GM18907 (cell line): Measurements from ENCODE around the gene NETO2.
"Not testable (repeated sequence)": the region's sequence is repeated elsewhere in the genome, so short reads cannot be mapped to it uniquely, and the experiment has no call there.

ENCODE experiments used
- ATAC-seq: cut with Tn5 transposase; IDR thresholded peaks from one replicate; pipeline ENCODE4 v1.9.1; 2021; ENCODE audit warnings: mild to moderate bottlenecking, moderate library complexity; ENCODE audit not compliant: unreplicated experiment

NETO2 gene

DNA sequence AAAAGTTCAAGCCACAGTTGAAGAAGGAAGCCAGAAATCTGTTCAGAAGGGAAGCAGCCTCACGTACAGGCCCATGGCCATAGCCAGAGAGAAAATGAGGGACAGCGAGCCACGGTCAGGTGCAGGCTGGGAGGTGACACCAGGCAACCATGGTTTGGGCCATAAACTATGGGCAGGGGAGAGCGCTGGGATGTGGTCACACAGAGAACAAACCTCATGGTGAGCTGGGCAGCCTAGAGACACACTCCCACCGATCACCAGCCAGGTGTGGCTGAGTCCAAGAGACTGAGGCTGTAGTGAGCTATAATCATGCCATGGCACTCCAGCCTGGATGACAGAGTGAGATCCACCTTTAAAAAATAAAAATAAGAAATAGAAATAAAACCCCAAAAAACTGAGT, 76.5 kb downstream of the NETO2 start:
- no peak for ATAC-seq

DNA sequence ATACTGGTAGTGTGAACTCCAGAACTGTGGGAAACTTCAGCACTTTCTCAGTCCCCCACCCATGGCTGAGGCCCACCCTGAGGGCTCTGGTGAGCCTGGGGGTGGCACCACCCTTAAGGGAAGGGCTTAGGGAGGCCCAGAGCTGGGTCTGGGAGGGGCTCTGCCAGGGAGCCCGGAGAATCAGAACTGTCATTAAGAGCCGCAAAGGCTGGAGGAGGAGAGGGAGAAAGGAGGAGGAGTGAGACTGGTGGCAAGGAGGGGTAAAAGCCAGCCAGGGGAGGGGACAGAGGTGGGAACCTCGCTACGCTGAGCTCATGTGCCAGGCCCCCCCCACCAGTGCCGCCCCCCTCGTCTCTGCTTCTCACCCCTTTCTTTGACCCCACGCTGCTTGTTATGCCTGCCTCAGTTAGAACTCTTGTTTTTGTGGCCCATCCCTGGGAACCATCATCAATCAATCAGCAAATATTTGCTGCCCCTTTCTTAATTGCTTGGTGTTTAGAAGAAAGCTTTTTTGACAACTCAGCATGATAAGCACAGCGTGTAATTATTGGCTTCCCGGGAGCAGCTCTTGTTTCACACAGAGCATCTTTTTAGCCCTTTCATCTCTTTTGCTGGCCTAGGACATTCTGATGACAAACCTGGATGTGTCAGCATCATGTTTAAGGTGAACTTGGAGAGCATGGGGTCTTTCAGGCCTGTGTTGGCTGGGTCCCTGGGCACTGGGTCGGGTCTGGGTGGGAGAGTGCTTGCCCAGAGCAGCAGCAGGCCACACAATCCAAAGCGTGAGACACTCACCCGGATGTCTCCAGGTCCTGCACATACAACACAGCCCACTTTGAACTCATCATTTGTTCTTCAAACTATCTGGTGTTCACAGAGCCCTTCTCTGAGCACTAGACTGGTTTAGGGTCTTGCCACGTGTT, 77.7 kb downstream of the NETO2 start:
- no peak for ATAC-seq

GRCh38 chr16:47064775-47065174, 79.0 kb downstream of the NETO2 start:
- no peak for ATAC-seq

GRCh38 chr16:47063011-47063724, 80.6 kb downstream of the NETO2 start:
- ATAC-seq = no peak

DNA sequence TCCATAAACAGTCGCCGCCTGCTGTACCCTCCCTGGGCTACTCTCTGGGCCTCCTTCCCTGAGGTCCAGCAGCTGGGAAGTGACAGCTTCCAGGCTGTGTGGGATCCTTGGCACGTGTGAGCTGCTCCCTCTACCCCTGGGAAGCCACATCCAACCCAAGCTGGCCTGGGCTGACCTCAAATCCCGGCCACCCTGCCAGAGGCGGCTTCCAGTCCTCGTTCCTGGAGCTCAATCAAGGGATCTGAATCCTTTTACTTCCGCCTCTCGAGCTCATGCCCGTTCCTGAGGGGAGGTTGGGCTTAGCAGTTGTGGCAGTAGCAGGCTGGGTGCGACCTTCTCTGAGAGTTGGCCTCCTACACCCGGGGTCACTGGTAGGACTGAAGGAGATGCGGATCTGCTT, 82.5 kb downstream of the NETO2 start:
- no peak for ATAC-seq

GRCh38 chr16:47060596-47060995, 83.1 kb downstream of the NETO2 start:
- ATAC-seq = no peak

DNA sequence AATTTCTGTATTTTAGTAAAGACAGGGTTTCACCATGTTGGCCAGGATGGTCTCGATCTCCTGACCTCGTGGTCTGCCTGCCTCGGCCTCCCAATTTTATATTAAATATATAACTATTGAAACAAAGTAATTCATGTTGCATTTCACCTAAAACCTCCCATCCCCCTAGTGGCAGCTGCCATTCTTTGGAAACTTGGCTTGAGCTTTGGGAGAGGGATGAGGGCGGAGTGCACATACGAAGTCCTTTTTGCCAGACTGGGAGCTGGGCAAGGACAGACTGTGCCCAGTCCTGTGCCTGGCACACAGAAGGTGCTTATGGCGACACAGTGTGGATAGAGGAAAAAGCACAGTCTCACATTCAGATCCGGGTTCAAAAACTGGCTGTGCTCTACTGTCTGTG, 83.8 kb downstream of the NETO2 start:
- ATAC-seq = no peak

DNA sequence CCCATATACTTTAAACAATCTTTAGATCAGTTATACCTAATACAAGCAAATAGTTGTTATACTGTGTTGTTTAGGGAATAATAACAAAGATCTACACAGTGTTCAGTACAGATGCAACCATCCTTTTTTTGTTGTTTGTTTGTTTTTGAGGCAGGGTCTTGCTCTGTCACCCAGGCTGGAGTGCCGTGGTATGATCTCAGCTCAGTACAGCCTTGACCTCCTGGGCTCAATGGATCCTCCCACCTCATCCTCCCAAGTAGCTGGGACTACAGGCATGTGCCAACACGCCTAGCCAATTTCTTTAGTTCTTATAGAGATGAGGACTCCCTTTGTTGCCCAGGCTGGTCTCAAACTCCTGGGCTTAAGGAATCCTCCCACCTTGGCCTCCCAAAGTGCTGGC, 84.6 kb downstream of the NETO2 start:
- ATAC-seq = not testable (repeated sequence)

GRCh38 chr16:47058295-47059086, 85.3 kb downstream of the NETO2 start:
- no peak for ATAC-seq

DNA sequence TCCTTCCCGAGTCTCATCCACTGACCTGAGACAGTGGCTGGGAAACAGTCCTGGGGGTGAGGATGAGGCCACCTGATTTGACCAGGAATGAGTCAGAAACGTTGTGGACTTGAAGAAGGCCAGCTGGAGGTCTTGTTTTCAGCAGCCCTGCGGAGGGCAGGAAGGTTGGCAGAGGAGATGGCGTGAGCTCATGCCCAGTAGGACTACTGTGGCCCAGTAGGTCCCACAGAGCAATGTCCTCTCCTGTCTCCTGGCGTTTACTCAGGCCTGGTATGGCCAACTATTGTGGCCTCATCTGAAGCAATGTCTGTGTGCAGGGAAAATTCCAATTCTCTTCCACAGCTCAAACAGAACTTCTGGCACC, 86.1 kb downstream of the NETO2 start:
- no peak for ATAC-seq

GRCh38 chr16:47056688-47057629, 86.8 kb downstream of the NETO2 start:
- no peak for ATAC-seq

DNA sequence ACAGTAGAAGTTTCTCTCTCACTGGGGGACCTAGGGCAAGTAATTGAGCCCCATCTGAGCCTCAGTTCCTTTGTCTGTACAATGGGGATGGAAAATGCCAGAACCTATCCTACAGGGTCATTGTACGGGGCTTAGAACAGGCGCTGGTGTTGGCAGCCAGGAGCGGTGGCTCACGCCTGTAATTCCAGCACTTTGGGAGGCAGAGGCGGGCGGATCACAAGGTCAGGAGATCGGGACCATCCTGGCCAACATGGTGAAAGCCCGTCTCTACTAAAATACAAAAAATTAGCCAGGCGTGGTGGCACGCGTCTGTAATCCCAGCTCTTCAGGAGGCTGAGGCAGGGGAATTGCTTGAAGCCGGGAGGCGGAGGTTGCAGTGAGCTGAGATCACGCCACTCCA, 87.7 kb downstream of the NETO2 start:
- ATAC-seq = not testable (repeated sequence)

DNA sequence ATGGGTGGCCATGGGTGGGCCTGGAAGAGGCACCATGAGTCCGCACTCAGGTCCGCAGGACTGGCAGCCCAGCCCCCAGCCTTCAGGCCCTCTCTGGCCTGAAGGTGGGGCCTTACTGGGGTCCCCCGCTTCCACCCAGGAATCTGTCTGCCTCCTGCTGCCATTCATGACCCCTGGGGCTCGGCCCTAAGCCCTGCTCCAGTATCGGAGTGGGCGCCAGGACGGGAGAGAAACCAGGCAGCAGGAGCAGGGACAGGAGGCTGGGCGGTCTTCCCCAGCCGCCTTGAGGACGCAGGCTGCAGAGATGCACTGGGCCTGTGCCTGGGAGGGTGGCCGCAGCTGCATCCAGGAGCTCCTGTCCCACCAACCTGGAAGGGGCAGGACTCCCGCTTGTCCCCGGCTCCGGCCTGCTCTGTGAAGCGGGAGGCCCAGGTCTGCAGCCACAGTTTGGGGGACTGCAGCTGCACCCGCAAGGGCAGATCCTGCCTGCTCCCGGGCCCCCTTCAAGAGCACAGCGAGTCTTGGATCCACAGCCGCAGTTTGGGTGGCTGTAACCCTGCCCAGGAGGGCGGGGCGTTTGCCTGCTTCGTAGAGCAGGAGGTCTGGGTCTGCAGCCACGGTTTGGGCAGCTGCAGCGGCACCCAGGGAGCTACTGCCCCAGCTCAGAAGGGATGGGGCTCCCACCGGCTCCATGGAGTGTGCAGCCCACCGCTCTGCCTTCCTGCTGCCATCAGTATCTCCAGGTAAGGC, 88.4 kb downstream of the NETO2 start:
- no peak for ATAC-seq

DNA sequence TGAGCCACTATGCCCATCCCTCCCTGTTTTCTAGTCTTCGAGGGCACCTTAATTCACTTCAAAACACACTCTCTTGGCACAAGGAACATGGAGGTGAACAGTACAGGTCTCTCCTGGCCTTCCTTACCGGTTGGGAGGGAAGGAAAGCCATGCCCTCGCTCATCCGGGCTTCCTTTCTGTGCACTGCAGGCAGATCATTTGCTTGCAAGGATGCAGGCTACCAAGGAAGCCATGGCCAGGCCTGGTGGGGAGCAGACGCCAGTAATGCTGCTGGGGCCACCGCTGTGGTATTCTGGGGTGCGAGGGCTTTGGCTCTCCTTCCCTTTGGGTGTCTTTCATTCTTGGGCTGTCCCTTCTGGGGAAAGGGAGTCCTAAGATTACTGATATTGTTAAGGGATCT, 89.4 kb downstream of the NETO2 start:
- ATAC-seq = no peak

GRCh38 chr16:47053895-47054294, 89.8 kb downstream of the NETO2 start:
- ATAC-seq = no peak

DNA sequence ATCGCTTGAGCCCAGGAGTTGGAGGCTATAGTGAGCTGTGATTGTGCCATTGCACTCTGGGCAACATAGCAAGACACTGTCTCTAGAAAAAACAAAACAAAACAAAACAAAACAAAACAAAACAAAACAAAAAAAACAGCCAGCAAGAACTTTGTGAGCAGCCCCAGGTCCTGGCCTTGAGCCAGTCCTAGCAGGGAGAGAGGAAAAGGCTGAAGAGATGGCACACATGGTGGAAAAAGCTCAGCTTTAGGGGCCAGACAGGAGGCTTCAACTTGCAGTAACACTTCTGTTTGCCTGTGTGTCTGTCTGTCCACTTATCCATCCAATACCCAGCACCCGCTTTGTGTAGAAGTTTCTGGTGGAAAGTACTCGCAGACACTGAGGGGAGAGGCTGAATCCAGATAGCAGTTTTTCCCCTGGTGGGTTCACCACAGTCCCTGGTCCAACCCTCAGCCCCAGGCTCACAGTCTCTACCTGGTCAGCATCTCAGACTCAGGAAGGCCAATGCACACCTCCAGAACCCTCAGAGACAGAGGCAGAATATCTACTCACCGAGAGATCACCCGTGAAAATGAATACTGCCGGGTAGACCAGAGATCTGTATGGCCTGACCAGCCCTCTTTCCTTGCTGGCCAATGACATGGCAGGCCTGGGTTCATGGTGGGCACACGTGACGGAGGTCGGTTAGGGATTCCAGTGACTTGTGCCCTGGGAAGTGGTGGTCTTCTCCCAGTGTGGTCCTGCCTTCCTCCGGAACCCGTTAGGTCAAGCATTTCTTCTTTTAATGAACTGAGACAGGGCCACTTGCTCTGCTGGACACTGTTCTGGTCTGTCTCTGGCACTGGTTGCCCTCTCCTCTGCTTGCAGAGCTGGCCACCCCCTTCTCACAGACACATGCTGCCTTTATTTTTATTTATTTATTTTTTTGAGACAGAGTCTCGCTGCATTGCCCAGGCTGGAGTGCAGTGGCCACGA, 90.8 kb downstream of the NETO2 start:
- ATAC-seq = no peak

DNA sequence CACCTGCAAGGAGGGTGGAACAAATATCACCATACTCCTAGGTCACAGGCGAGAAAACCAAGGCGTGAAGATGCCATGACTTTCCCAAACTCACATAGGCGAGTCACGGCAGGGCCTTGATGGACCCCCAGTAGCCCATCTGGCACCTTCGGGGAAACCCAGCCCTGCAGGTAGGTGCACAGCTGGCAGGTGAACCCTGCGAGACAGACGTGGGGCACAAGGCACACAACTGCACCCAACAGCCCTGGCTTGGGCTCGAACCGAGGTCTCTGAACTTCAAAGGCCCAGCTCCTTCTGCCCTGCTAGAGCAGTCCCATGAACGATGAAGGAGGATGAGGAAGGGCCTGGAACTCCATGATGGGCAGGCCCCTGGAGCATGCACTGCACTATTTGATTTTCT, 92.7 kb downstream of the NETO2 start:
- no peak for ATAC-seq

- ATAC-seq = no peak
These were observed 93.7 kb downstream of the NETO2 start for GRCh38 chr16:47049901-47050583.
